Measurements from ENCODE around the gene VPS37C. TPM values are rescaled to one million over a fixed set of nuclear protein-coding genes. Genes with fewer than 3 reads are reported as not detected.

VPS37C gene
- total and polyA plus RNA-seq, 2 of the 13 experiments (the other 11 are each of a cell fraction or from before 2014, with no cell fraction given): 7.5 to 8.8 TPM

GRCh38 chr11:61160487-61161189, 588 bp downstream of the VPS37C start (continued):
- TF ChIP-seq MAZ (IDR thresholded peaks at IDR 0.05; ENCODE audit: borderline replicate concordance, low read depth, low read length): no peak
- no peak for TF ChIP-seq MAZ (CRISPR knock-in tag; IDR thresholded peaks at IDR 0.05; ENCODE audit: low read depth)
- no peak for TF ChIP-seq RBAK (CRISPR knock-in tag; IDR thresholded peaks at IDR 0.05)
- TF ChIP-seq PITX1 (CRISPR knock-in tag; IDR thresholded peaks at IDR 0.05): no peak
- TF ChIP-seq ZNF10 (CRISPR knock-in tag; IDR thresholded peaks at IDR 0.05; ENCODE audit: borderline replicate concordance, low read depth): no peak
- TF ChIP-seq PPARG (CRISPR knock-in tag; conservative IDR thresholded peaks at IDR 0.05): no peak
- TF ChIP-seq EEA1 (CRISPR knock-in tag; IDR thresholded peaks at IDR 0.05; ENCODE audit: borderline replicate concordance): no peak
- no peak; the same call in 1 of the 2 replicates for TF ChIP-seq ZFP37 (CRISPR knock-in tag; IDR thresholded peaks at IDR 0.05; ENCODE audit: borderline replicate concordance)
- TF ChIP-seq, protein P1, sequence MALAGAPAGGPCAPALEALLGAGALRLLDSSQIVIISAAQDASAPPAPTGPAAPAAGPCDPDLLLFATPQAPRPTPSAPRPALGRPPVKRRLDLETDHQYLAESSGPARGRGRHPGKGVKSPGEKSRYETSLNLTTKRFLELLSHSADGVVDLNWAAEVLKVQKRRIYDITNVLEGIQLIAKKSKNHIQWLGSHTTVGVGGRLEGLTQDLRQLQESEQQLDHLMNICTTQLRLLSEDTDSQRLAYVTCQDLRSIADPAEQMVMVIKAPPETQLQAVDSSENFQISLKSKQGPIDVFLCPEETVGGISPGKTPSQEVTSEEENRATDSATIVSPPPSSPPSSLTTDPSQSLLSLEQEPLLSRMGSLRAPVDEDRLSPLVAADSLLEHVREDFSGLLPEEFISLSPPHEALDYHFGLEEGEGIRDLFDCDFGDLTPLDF (CRISPR knock-in tag; IDR thresholded peaks at IDR 0.05): no peak
- no peak for TF ChIP-seq ZNF160 (CRISPR knock-in tag; IDR thresholded peaks at IDR 0.05)
- TF ChIP-seq ZNF496 (CRISPR knock-in tag; IDR thresholded peaks at IDR 0.05; ENCODE audit: insufficient replicate concordance): no peak
- TF ChIP-seq, protein P2, sequence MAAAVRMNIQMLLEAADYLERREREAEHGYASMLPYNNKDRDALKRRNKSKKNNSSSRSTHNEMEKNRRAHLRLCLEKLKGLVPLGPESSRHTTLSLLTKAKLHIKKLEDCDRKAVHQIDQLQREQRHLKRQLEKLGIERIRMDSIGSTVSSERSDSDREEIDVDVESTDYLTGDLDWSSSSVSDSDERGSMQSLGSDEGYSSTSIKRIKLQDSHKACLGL (CRISPR knock-in tag; IDR thresholded peaks at IDR 0.05): no peak; the same call in 1 of the 2 replicates
- no peak for TF ChIP-seq ZKSCAN1 (IDR thresholded peaks at IDR 0.05; ENCODE audit: low read length)
- TF ChIP-seq HOXA3 (CRISPR knock-in tag; IDR thresholded peaks at IDR 0.05): no peak
- no peak for TF ChIP-seq NFIC (IDR thresholded peaks at IDR 0.05; ENCODE audit: low read length)
- TF ChIP-seq NRL (CRISPR knock-in tag; IDR thresholded peaks at IDR 0.05; ENCODE audit: borderline replicate concordance): peak; percentile 38; the same call in 1 of the 2 replicates
- no peak for TF ChIP-seq ZBTB3 (CRISPR knock-in tag; IDR thresholded peaks at IDR 0.05; ENCODE audit: borderline replicate concordance, low read depth)
- TF ChIP-seq ERF (CRISPR knock-in tag; IDR thresholded peaks at IDR 0.05): no peak
- TF ChIP-seq TEAD3 (CRISPR knock-in tag; optimal IDR thresholded peaks at IDR 0.05; ENCODE audit: borderline replicate concordance): no peak
- no peak for TF ChIP-seq FOXK2 (IDR thresholded peaks at IDR 0.05)
- TF ChIP-seq ELF1 (CRISPR knock-in tag; IDR thresholded peaks at IDR 0.05): no peak
- TF ChIP-seq ZNF589 (CRISPR knock-in tag; conservative IDR thresholded peaks at IDR 0.05): no peak
- TF ChIP-seq ZNF792 (CRISPR knock-in tag; IDR thresholded peaks at IDR 0.05): no peak
- no peak for TF ChIP-seq ZNF607 (CRISPR knock-in tag; IDR thresholded peaks at IDR 0.05; ENCODE audit: borderline replicate concordance)
- no peak for TF ChIP-seq ZNF562 (CRISPR knock-in tag; IDR thresholded peaks at IDR 0.05; ENCODE audit: borderline replicate concordance)
- no peak for TF ChIP-seq SMAD3 (CRISPR knock-in tag; IDR thresholded peaks at IDR 0.05)
- TF ChIP-seq JUNB (CRISPR knock-in tag; IDR thresholded peaks at IDR 0.05; ENCODE audit: borderline replicate concordance): no peak
- no peak for TF ChIP-seq ZNF260 (CRISPR knock-in tag; IDR thresholded peaks at IDR 0.05; ENCODE audit: borderline replicate concordance, low read depth)
- no peak for TF ChIP-seq ZNF839 (CRISPR knock-in tag; IDR thresholded peaks at IDR 0.05; ENCODE audit: borderline replicate concordance)
- TF ChIP-seq XBP1 (CRISPR knock-in tag; IDR thresholded peaks at IDR 0.05): no peak
- no peak for TF ChIP-seq CBX5 (CRISPR knock-in tag; IDR thresholded peaks at IDR 0.05; ENCODE audit: borderline replicate concordance)
- no peak for TF ChIP-seq ZNF639 (CRISPR knock-in tag; conservative IDR thresholded peaks at IDR 0.05)

All from HepG2 (cell line).